Ishikawa (cell line): ENCODE results near the gene PDZD2.

ENCODE experiments used
- CEBPB ChIP-seq: IDR thresholded peaks from 2 replicates; pipeline ENCODE4 v1.6.1; 2012
- EGR1 ChIP-seq: IDR thresholded peaks from 2 replicates; pipeline ENCODE4 v1.6.1; 2012
- EP300 ChIP-seq: IDR thresholded peaks from 2 replicates; pipeline ENCODE4 v1.6.1; 2012; ENCODE audit warnings: borderline replicate concordance
- FOXM1 ChIP-seq: IDR thresholded peaks from 2 replicates; pipeline ENCODE4 v1.6.1; 2012; ENCODE audit warnings: low read depth, borderline replicate concordance
- MAX ChIP-seq: IDR thresholded peaks from 2 replicates; pipeline ENCODE4 v1.6.1; 2012
- TCF12 ChIP-seq: IDR thresholded peaks from 2 replicates; pipeline ENCODE4 v1.6.1; 2012; ENCODE audit warnings: low read depth
- YY1 ChIP-seq: IDR thresholded peaks from 2 replicates; pipeline ENCODE4 v1.6.1; 2012; ENCODE audit warnings: low read depth
- ZBTB7A ChIP-seq: IDR thresholded peaks from 2 replicates; pipeline ENCODE4 v1.6.1; 2012; ENCODE audit warnings: low read depth

GRCh38 chr5:31678180-31678579 is 39.2 kb downstream of the PDZD2 start:
- TF ChIP-seq YY1 = no peak
- TF ChIP-seq CEBPB = no peak
- no peak for TF ChIP-seq FOXM1
- no peak for TF ChIP-seq ZBTB7A
- no peak for TF ChIP-seq EP300
- TF ChIP-seq MAX = no peak
- no peak for TF ChIP-seq EGR1
- TF ChIP-seq TCF12 = no peak
